Neutrophil (primary cell): ENCODE data around the gene NDNF.

ENCODE experiments used
- H3K27ac ChIP-seq: fragments of 200-600 bp; sonication (generic); 2 replicates; pipeline ENCODE4 v1.5.1; 2016; ENCODE audit warnings: mild to moderate bottlenecking, moderate library complexity
- H3K27me3 ChIP-seq: fragments of 200-600 bp; sonication (generic); 2 replicates; pipeline ENCODE4 v1.6.0; 2016; ENCODE audit warnings: mild to moderate bottlenecking
- H3K36me3 ChIP-seq: fragments of 200-600 bp; sonication (generic); 2 replicates; pipeline ENCODE4 v1.5.1; 2017
- H3K4me1 ChIP-seq, 2 experiments: fragments of 200-600 bp in 1 of 2; sonication (generic) in 1 of 2; 1 replicate in 1 of 2; 2 replicates in 1 of 2; pipeline versions ENCODE4 v1.5.1 to v1.6.1; 2013 to 2016; ENCODE audit warnings: low read depth in 1 of 2, low read length in 1 of 2, mild to moderate bottlenecking in 1 of 2, moderate library complexity in 1 of 2; ENCODE audit not compliant: control insufficient read depth in 1 of 2, insufficient read depth in 1 of 2
- H3K4me3 ChIP-seq, 2 experiments: fragments of 200-600 bp in 1 of 2; sonication (generic) in 1 of 2; 1 replicate in 1 of 2; 2 replicates in 1 of 2; pipeline ENCODE4 v1.5.1; 2013 to 2016; ENCODE audit warnings: low read depth in 1 of 2, low read length in 1 of 2, mild to moderate bottlenecking in 1 of 2, moderate library complexity in 1 of 2
- H3K9me3 ChIP-seq: fragments of 200-600 bp; sonication (generic); 2 replicates; pipeline ENCODE4 v1.5.1; 2016
- CTCF ChIP-seq: fragments of 200-600 bp; sonication (generic); IDR thresholded peaks from 2 replicates; pipeline ENCODE4 v1.5.1; 2016; ENCODE audit warnings: antibody characterized with exemption

Gene NDNF

GRCh38 chr4:121072224-121073003, at the start of gene NDNF:
Gene NDNF, minus strand, starts transcription at chr4:121072535. Its CDS starts 26,698 bp downstream, at chr4:121045837.
- TF ChIP-seq CTCF, result no peak
- H3K4me3 ChIP-seq, result peak within 1 kb of the TSS; percentile 48 to 55
- peaks cover 93% of the 10 kb centered on the region for H3K27me3 ChIP-seq
- no peaks in the 10 kb centered on the region for H3K9me3 ChIP-seq
- peaks cover 23 to 24% of the 10 kb centered on the region in 2 experiments for H3K4me1 ChIP-seq
- no peak within 1 kb of the TSS for H3K27ac ChIP-seq
- no peaks in the 10 kb centered on the region for H3K36me3 ChIP-seq

- no peaks in the 10 kb centered on the region for H3K4me1 ChIP-seq
- TF ChIP-seq CTCF, result no peak
- no peak overlapping the region for H3K4me3 ChIP-seq
- no peaks in the 10 kb centered on the region for H3K9me3 ChIP-seq
- H3K27ac ChIP-seq, result no peak overlapping the region
- H3K36me3 ChIP-seq, result no peaks in the 10 kb centered on the region
- H3K27me3 ChIP-seq, result peaks cover 10% of the 10 kb centered on the region
Observed at GRCh38 chr4:121119715-121120114, 47.4 kb upstream of the NDNF start.

GRCh38 chr4:121118344-121118743, 46.0 kb upstream of the NDNF start:
- Histone ChIP-seq H3K9me3 (no peaks in the 10 kb centered on the region), H3K4me3 (no peak overlapping the region), H3K27me3 (peaks cover 10% of the 10 kb centered on the region), H3K36me3 (no peaks in the 10 kb centered on the region), H3K4me1 (no peaks in the 10 kb centered on the region), H3K27ac (no peak overlapping the region)
- TF ChIP-seq CTCF, result no peak

- TF ChIP-seq CTCF, result no peak
- no peak overlapping the region for H3K27ac ChIP-seq
- H3K9me3 ChIP-seq, result no peaks in the 10 kb centered on the region
- H3K4me3 ChIP-seq, result no peak overlapping the region
- peaks cover 10% of the 10 kb centered on the region for H3K27me3 ChIP-seq
- H3K36me3 ChIP-seq, result no peaks in the 10 kb centered on the region
- no peaks in the 10 kb centered on the region for H3K4me1 ChIP-seq
Observed at GRCh38 chr4:121114756-121115155, 42.4 kb upstream of the NDNF start.

GRCh38 chr4:121112530-121112929, 40.2 kb upstream of the NDNF start:
- no peak overlapping the region for H3K4me3 ChIP-seq
- H3K27me3 ChIP-seq, result peaks cover 10% of the 10 kb centered on the region
- H3K4me1 ChIP-seq, result no peaks in the 10 kb centered on the region
- no peak for TF ChIP-seq CTCF
- no peak overlapping the region for H3K27ac ChIP-seq
- no peaks in the 10 kb centered on the region for H3K36me3 ChIP-seq
- H3K9me3 ChIP-seq, result no peaks in the 10 kb centered on the region
